GM23248 (cell line): ENCODE data around the gene TGFB1.

Source experiments
- EZH2 ChIP-seq: fragments of 200-600 bp; sonication (generic); IDR thresholded peaks from 2 replicates; pipeline ENCODE4 v1.6.1; 2018; ENCODE audit warnings: antibody characterized with exemption, mild to moderate bottlenecking; ENCODE audit not compliant: insufficient read depth, poor library complexity, severe bottlenecking
- EZH2phosphoT487 ChIP-seq: fragments of 200-600 bp; sonication (generic); IDR thresholded peaks from 2 replicates; pipeline ENCODE4 v1.6.1; 2018; ENCODE audit warnings: antibody characterized with exemption, moderate library complexity, mild to moderate bottlenecking, low read depth; ENCODE audit not compliant: insufficient read depth

DNA sequence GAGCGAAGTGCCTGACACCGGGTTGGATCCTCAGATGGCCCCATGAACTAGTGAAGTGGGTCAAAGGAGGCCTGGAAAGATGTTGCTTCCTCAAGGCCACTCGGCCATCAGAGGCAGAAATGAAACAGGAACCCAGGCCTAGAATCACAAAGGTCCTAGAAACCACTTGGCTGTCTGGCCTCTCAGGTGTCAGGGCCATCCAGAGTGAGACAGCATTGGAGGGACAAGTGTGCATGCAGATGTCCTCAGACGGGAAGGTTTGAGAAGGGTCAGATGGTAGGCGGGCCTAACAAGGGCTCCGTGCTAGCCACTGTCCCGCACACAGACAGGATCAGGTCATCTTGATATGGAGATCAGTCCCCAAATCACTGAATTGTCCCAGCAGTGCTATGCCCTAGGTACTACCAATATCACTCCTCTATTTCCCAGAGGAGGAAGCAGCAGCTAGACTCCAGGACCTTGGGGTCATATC is 29.5 kb downstream of the TGFB1 start:
- no peak for TF ChIP-seq EZH2
- no peak for TF ChIP-seq EZH2phosphoT487
